ENCODE measurements around the gene BRMS1.
"Not testable (repeated sequence)": the region's sequence is repeated elsewhere in the genome, so short reads cannot be mapped to it uniquely, and the experiment has no call there.

Gene BRMS1

DNA sequence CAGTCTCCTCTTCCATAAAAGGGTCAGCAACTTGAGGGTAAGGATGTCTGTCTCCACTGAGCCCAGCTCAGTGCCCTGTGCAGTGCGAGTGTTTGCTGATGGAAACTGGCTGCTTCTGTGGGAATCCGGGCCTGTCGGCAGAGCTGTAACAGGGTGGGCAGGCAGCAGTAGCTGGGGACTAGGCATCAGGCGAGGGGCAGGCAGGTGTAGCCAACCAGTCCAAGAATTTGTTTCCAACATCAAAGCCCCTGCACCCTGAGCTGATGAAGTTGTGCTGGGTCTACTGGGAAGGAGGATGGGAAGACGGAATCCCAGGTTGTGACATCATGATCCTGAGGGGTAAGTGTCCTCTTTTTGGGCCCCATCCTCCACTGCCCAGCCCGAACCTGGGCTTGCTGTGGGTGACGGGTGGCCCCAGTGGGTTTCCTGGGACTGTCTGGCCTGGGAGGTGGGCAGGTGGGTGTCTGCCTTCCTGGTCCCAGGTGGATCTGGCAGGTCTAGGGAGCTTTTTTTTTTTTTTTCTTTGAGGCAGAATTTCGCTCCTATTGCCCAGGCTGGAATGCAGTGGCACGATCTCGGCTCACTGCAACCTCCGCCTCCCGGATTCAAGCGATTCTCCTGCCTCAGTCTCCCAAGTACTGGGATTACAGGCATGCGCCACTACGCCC, 15.6 kb upstream of the BRMS1 start:
- H3K4me3 ChIP-seq (ENCODE audit: low read depth, low read length) = no peak overlapping the region
- TF ChIP-seq, protein P1, sequence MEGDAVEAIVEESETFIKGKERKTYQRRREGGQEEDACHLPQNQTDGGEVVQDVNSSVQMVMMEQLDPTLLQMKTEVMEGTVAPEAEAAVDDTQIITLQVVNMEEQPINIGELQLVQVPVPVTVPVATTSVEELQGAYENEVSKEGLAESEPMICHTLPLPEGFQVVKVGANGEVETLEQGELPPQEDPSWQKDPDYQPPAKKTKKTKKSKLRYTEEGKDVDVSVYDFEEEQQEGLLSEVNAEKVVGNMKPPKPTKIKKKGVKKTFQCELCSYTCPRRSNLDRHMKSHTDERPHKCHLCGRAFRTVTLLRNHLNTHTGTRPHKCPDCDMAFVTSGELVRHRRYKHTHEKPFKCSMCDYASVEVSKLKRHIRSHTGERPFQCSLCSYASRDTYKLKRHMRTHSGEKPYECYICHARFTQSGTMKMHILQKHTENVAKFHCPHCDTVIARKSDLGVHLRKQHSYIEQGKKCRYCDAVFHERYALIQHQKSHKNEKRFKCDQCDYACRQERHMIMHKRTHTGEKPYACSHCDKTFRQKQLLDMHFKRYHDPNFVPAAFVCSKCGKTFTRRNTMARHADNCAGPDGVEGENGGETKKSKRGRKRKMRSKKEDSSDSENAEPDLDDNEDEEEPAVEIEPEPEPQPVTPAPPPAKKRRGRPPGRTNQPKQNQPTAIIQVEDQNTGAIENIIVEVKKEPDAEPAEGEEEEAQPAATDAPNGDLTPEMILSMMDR (IDR thresholded peaks at IDR 0.05; ENCODE audit: low read depth, low read length) = no peak

DNA sequence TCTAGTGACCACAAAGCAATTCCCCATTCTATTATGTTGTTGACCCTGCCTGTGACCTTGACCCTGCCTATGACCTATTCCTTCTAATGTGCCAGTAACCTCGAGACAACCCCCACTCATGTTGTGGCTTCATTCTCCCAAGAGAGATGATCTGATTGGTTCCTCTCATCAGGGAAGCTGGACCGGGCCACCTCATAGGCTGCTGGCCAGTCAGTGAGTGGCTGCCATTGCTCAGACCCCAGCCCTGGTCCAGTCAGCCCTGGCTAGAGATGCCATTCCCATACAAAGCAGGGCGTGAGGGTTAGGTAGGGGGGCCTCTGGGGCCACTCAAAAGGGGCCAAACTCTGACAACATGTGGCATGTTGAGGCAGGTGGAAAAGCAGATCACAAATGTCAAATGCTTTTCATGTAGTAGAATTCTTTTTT, 14.8 kb upstream of the BRMS1 start:
- TF ChIP-seq, protein P1 (IDR thresholded peaks at IDR 0.05; ENCODE audit: low read depth, low read length) = no peak
- no peak overlapping the region for H3K4me3 ChIP-seq (ENCODE audit: low read depth, low read length)

DNA sequence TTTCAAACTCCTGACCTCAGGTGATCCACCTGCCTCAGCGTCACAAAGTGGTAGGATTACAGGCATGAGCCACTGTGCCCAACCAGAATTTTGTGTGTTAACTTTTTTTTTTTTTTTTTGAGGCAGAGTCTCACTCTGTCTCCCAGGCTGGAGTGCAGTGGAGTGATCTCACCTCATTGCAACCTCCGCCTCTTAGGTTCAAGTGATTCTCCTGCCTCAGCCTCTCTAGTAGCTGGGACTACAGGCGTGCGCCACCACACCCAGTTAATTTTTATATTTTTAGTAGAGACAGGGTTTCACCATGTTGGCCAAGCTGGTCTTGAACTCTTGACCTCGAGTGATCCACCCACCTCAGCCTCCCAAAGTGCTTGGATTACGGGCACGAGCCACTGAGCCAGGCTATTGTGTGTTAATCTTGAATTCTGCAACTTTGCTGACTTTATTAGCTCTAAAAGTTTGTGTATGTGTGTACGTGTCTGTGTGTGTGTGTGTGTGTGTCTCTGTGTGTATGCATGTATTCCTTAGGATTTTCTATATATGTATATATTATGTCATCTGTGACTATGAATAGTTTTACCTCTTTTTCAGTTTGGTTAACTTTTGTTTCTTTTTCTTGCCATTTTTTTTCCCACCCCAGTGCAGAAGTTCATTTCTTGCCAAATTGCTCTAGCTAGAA, 5.8 kb upstream of the BRMS1 start:
- H3K4me3 ChIP-seq (ENCODE audit: low read depth, low read length) = not testable (repeated sequence)

DNA sequence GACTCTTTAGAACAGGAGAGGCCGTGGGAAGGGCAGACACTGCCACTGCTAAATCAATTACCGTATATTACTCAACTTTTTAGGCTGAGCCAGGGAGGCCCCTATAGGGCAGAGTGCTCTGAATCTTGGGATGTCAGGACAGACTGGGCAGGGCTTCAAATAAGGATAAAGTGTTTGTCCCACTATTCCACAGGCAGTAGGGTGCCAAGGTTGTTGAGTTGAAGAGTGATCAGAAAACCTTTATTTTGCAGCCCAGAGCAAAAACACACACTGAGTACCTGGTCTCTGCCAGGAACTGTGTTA, 4.1 kb upstream of the BRMS1 start:
- no peak overlapping the region for H3K4me3 ChIP-seq (ENCODE audit: low read depth, low read length)
- TF ChIP-seq, protein P1 (IDR thresholded peaks at IDR 0.05; ENCODE audit: low read depth, low read length) = no peak

DNA sequence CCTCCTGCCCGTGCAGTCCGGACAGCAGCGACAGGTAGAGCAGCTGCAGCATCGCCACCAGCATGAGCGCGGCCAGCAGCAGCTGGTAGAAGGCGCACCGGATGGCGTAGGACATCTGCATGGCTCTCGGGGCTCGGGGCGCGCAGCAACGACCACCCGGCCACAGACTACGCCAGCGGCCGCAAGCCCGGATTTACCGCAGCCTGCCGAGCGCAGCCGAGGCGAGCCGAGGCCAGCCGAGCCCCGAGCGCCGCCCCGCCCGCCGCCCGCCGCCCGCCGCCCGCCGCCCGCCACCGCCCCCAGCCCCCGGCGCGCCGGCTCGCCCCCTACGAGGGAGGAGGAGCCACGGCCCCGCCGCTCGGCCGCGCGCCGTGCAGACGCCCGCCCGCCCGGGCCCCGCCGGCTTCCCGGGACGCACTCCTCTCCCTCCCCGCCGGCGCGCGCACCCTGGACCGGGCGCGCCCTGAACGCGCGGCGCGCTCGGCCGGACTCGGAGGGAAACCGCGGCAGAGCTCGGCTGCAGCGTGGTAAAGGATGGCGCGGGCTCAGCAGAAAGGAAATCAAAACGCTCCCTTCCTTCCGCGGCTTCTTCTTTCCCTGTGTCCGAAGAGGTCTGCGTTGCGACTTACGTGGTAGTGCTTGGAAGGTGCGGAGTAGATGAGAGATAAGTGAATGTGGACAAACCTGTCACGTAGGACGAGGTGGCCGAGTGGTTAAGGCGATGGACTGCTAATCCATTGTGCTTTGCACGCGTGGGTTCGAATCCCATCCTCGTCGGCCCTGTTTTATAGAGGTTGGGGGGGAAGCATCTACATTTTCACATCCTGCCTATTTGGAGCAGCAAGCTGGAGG, 2.7 kb upstream of the BRMS1 start, which contains the start of gene B4GAT1:
B4GAT1 (minus strand) TSS at position 205 of the 852 bp plus-strand sequence; CDS start at position 121, 84 bp downstream.
- TF ChIP-seq, protein P1 (IDR thresholded peaks at IDR 0.05; ENCODE audit: low read depth, low read length) = no peak
- H3K4me3 ChIP-seq (ENCODE audit: low read depth, low read length) = peak within 1 kb of the TSS; percentile 83

DNA sequence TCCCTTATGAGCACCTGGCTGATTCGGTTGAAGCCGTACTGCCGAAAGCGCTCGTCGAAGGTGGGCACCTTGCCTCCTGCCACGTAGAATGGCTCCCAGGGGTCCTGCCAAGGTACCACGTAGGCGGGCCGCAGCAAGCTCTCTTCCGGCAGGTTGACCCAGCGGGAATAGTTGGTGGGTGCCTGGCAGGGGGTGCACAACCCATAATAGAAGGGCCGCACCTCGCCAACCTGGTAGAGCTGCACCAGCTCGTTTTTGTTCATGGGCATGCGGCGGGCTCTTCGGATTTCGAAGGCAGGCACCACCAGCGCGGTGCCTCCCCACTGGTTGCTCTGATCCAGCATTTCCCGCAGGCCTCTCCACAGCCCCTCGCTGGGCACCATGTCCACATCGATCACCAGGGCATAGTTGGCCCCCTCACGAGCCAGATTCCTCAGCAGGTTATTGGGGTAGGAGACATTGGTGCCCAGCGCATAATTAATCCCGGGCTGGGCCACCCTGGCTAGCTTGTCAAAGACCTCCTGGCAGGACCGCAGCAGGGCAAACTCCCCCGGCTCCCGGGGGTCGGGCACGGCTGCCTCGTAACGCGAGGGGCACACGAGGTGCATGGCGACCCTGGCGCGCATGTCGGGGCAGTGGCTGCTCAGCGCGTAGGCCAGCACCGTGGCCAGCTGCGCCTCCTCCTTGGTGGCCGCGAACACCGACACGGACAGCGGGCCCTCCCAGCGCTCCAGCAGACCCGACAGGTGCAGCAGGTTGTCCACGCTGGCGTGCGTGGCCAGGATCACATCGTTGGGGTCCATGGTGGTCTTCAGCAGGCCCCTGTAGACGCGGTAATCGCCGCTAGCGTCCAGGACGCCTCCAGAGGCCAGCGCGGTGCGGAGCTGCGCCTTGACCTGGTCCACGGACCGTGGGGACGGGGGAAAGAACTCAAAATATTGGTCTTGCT, 1.8 kb upstream of the BRMS1 start:
- peak overlapping the region; percentile 83 for H3K4me3 ChIP-seq (ENCODE audit: low read depth, low read length)
- TF ChIP-seq, protein P1 (IDR thresholded peaks at IDR 0.05; ENCODE audit: low read depth, low read length) = no peak

DNA sequence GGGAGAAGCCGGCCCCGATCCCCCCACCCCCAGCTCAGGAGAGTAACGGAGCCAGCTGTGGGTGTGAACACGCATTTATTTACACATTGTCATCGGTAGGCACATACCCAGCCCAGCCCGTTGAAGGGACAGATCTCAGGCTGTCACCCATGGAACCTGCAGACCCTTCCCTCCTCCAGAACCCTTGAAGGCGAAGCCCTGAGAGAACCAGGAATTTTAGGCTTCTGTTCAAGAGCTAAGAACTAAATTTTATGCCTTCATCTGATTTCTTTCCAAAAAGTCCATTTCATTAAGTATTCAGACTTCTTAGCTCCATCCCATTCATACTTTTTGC, 379 bp upstream of the BRMS1 start:
- peak overlapping the region; percentile 97 for H3K4me3 ChIP-seq (ENCODE audit: low read depth, low read length)
- TF ChIP-seq, protein P1 (IDR thresholded peaks at IDR 0.05; ENCODE audit: low read depth, low read length) = no peak

Measured in WI38 (cell line).